B cell (primary cell): ENCODE data around the gene TTC28. TPM values are rescaled to one million over a fixed set of nuclear protein-coding genes. Genes with fewer than 3 reads are reported as not detected.

ENCODE experiments used
- ATAC-seq: fragments of 200-7000 bp; cut with Tn5 transposase; one replicate; pipeline ENCODE4 v1.10.0; 2021; ENCODE audit warnings: low read depth, mild to moderate bottlenecking, moderate number of reproducible peaks, moderate library complexity
- CTCF ChIA-PET: fragments of 350-600 bp; sonication (Branson Sonifier 250); formaldehyde crosslinking; loops from one replicate; lab custom pipeline; 2021; ENCODE audit warnings: antibody characterized with exemption, inconsistent platforms; lab: Charles Lee
- POLR2A ChIA-PET: fragments of 350-600 bp; sonication (Branson Sonifier 250); formaldehyde crosslinking; loops from one replicate; lab custom pipeline; 2021; ENCODE audit warnings: antibody characterized with exemption; lab: Charles Lee
- DNase-seq: peaks from one replicate; pipeline ENCODE4 v3.0.0; 2013
- H2AFZ ChIP-seq: 2 replicates; pipeline ENCODE4 v1.6.1; 2012; ENCODE audit warnings: mild to moderate bottlenecking, low read depth, low read length; ENCODE audit not compliant: insufficient read depth, poor library complexity, severe bottlenecking
- H3K27ac ChIP-seq, 2 donors: 1 replicate in 1 of 2; 2 replicates in 1 of 2; pipeline ENCODE4 v1.5.1; 2012 to 2013; ENCODE audit warnings: low read length in 2 of 2, mild to moderate bottlenecking in 2 of 2, moderate library complexity in 1 of 2
- H3K27me3 ChIP-seq, 4 experiments: fragments of 200-600 bp in 1 of 4; sonication (generic) in 1 of 4; replicated peaks in 1 of 4; 1 replicate in 2 of 4; 2 replicates in 2 of 4; pipeline versions ENCODE4 v1.6.1 to v1.7.0; 2013 to 2016; ENCODE audit warnings: low read length in 3 of 4, mild to moderate bottlenecking in 2 of 4, mixed read lengths in 1 of 4, moderate library complexity in 1 of 4; ENCODE audit not compliant: insufficient read depth in 4 of 4, control insufficient read depth in 3 of 4; ENCODE audit errors: control extremely low read depth in 1 of 4
- H3K36me3 ChIP-seq, 2 experiments: replicated peaks in 1 of 2; 1 replicate in 1 of 2; 2 replicates in 1 of 2; pipeline versions ENCODE4 v1.6.1 to v1.7.1; 2013; ENCODE audit warnings: low read length in 1 of 2; ENCODE audit not compliant: insufficient read depth in 2 of 2, control insufficient read depth in 1 of 2; ENCODE audit errors: control extremely low read depth in 1 of 2, extremely low read depth in 1 of 2
- H3K4me1 ChIP-seq, 2 donors: fragments of 200-600 bp in 1 of 2; sonication (generic) in 1 of 2; 1 replicate in 1 of 2; 2 replicates in 1 of 2; pipeline versions ENCODE4 v1.5.1 to v1.6.1; 2013 to 2017; ENCODE audit warnings: low read length in 2 of 2; ENCODE audit not compliant: control insufficient read depth in 2 of 2, insufficient read depth in 2 of 2
- H3K4me2 ChIP-seq: replicated peaks from 2 replicates; pipeline ENCODE3; 2012; ENCODE audit warnings: mild to moderate bottlenecking, low read depth, low read length; ENCODE audit not compliant: poor library complexity, severe bottlenecking
- H3K4me3 ChIP-seq, 5 experiments: fragments of 200-600 bp in 1 of 5; sonication (generic) in 1 of 5; 1 replicate in 3 of 5; 2 replicates in 2 of 5; pipeline versions ENCODE4 v1.5.1 to v1.7.0; 2011 to 2016; ENCODE audit warnings: low read length in 4 of 5, mild to moderate bottlenecking in 4 of 5, low read depth in 2 of 5, control low read depth in 1 of 5, moderate library complexity in 1 of 5; ENCODE audit not compliant: insufficient read depth in 1 of 5; ENCODE audit errors: control extremely low read depth in 1 of 5, extremely low read depth in 1 of 5
- H3K79me2 ChIP-seq: fragments of 200-600 bp; sonication (generic); one replicate; pipeline ENCODE4 v1.6.0; 2016; ENCODE audit warnings: low read length; ENCODE audit not compliant: control insufficient read depth, insufficient read depth
- H3K9ac ChIP-seq: fragments of 200-600 bp; sonication (generic); 2 replicates; pipeline ENCODE4 v1.6.1; 2017; ENCODE audit warnings: mild to moderate bottlenecking, low read length, moderate library complexity
- H3K9me3 ChIP-seq, 3 donors: one replicate each; pipeline versions ENCODE4 v1.6.1 to v1.7.1; 2013; ENCODE audit warnings: low read length in 2 of 3; ENCODE audit not compliant: control insufficient read depth in 2 of 3, insufficient read depth in 1 of 3; ENCODE audit errors: control extremely low read depth in 1 of 3
- H4K20me1 ChIP-seq: 2 replicates; pipeline ENCODE4 v1.6.0; 2012; ENCODE audit warnings: mild to moderate bottlenecking, low read length; ENCODE audit not compliant: insufficient read depth, control insufficient read depth, poor library complexity, severe bottlenecking
- H3K27ac Mint-ChIP-seq: one replicate; pipeline ENCODE4 v1.8.0; 2021; ENCODE audit warnings: mixed read lengths
- H3K27me3 Mint-ChIP-seq: one replicate; pipeline ENCODE4 v1.8.0; 2021; ENCODE audit warnings: mixed read lengths
- H3K4me1 Mint-ChIP-seq: one replicate; pipeline ENCODE4 v1.8.0; 2021; ENCODE audit warnings: mixed read lengths
- H3K4me3 Mint-ChIP-seq: one replicate; pipeline ENCODE4 v1.8.0; 2021; ENCODE audit warnings: mixed read lengths
- H3K9me3 Mint-ChIP-seq: one replicate; pipeline ENCODE4 v1.8.0; 2022; ENCODE audit warnings: mixed read lengths; ENCODE audit not compliant: insufficient read depth
- CTCF ChIP-seq: fragments of 200-600 bp; IDR thresholded peaks from one replicate; pipeline ENCODE4 v1.8.0; 2022; ENCODE audit warnings: antibody characterized with exemption, mild to moderate bottlenecking
- EZH2 ChIP-seq: IDR thresholded peaks from 2 replicates; pipeline ENCODE4 v1.6.1; 2012; ENCODE audit warnings: borderline replicate concordance, low read depth, mild to moderate bottlenecking, moderate library complexity, low read length; ENCODE audit not compliant: insufficient read depth, poor library complexity, severe bottlenecking
- WGBS: methylation state at CpG from one replicate; pipeline ENCODE4 v1.1.5; 2013; ENCODE audit warnings: missing lambda C conversion rate; ENCODE audit not compliant: insufficient coverage; 5-methylcytosine and 5-hydroxymethylcytosine counted together
- intact Hi-C: fragments of 100-400 bp; cut with micrococcal nuclease; formaldehyde crosslinking; loops from one replicate; pipeline ENCODE4 v1.10.0; 2022
- polyA plus RNA-seq: library from polyadenylated mRNA; depleted of rRNA; stranded (reverse); fragments of >200 nt; gene quantifications from 2 replicates; pipeline ENCODE4 v1.2.3, GENCODE V29; 2012
- total RNA-seq, 2 donors: library from RNA; stranded (reverse); fragments of 120-200 nt in 1 of 2; gene quantifications; 1 replicate in 1 of 2; 2 replicates in 1 of 2; pipeline versions ENCODE4 v1.2.3 to v1.2.4, GENCODE V29; 2013 to 2022

The TTC28 gene
- total and polyA plus RNA-seq, 2 donors (not counting 1 experiment from before 2014, with no cell fraction given), result 4.5 to 7.3 TPM

- no peaks in the 10 kb centered on the region for H3K4me1 ChIP-seq
- H3K79me2 ChIP-seq, result no peaks in the 10 kb centered on the region
- H3K27me3 Mint-ChIP-seq, result peaks cover 12% of the 10 kb centered on the region
- H3K27ac Mint-ChIP-seq, result no peak overlapping the region
- H4K20me1 ChIP-seq, result no peaks in the 10 kb centered on the region
- H2AFZ ChIP-seq, result no peak overlapping the region
- ChIA-PET CTCF (interaction anchor here (0.6 kb wide), 1 partner anchor 11 kb away, joined by 3 read pairs; no protein-coding TSS in a partner anchor), POLR2A (no interaction called here)
- no peaks in the 10 kb centered on the region for H3K9me3 Mint-ChIP-seq
- intact Hi-C loops, result no loop called here
- H3K4me3 ChIP-seq, result no peak overlapping the region
- H3K27me3 ChIP-seq, result no peaks in the 10 kb centered on the region
- H3K36me3 ChIP-seq, result no peaks in the 10 kb centered on the region
- H3K4me2 ChIP-seq, result no peak overlapping the region
- H3K4me1 Mint-ChIP-seq, result no peaks in the 10 kb centered on the region
- WGBS, result no CpG with 5 or more reads among the region's 1 CpG
- no peak overlapping the region for H3K9ac ChIP-seq
- H3K27ac ChIP-seq, result no peak overlapping the region
- no peak overlapping the region for H3K4me3 Mint-ChIP-seq
- no peak for TF ChIP-seq CTCF
- no peak for TF ChIP-seq EZH2
- H3K9me3 ChIP-seq, result peaks cover 0 to 2% (median 0%) of the 10 kb centered on the region in 3 donors
- ATAC-seq (no peak), DNase-seq (no peak)
These were observed 225.1 kb downstream of the TTC28 start for GRCh38 chr22:28454431-28455064.

GRCh38 chr22:28450109-28450508, 229.5 kb downstream of the TTC28 start:
- TF ChIP-seq EZH2 (no peak), CTCF (no peak)
- no peaks in the 10 kb centered on the region for H4K20me1 ChIP-seq
- H3K27ac Mint-ChIP-seq, result no peak overlapping the region
- no peak overlapping the region for H3K9ac ChIP-seq
- DNase-seq (no peak), ATAC-seq (no peak)
- intact Hi-C loops, result no loop called here
- POLR2A ChIA-PET, result no interaction called here
- no peak overlapping the region for H3K4me2 ChIP-seq
- WGBS, result 78% methylated on average over 1 of the region's 1 CpG
- H3K4me3 ChIP-seq, result no peak overlapping the region
- peaks cover 0 to 5% (median 0%) of the 10 kb centered on the region in 4 experiments for H3K27me3 ChIP-seq
- H3K79me2 ChIP-seq, result no peaks in the 10 kb centered on the region
- no peak overlapping the region for H3K4me3 Mint-ChIP-seq
- peaks cover 25% of the 10 kb centered on the region for H3K27me3 Mint-ChIP-seq
- H2AFZ ChIP-seq, result no peak overlapping the region
- no peaks in the 10 kb centered on the region for H3K4me1 ChIP-seq
- no peaks in the 10 kb centered on the region for H3K36me3 ChIP-seq
- CTCF ChIA-PET, result no interaction called here
- no peaks in the 10 kb centered on the region for H3K4me1 Mint-ChIP-seq
- peaks cover 0 to 2% (median 0%) of the 10 kb centered on the region in 3 donors for H3K9me3 ChIP-seq
- no peaks in the 10 kb centered on the region for H3K9me3 Mint-ChIP-seq
- H3K27ac ChIP-seq, result no peak overlapping the region
